Karpas-422 (cell line): Measurements from ENCODE around the gene CLEC6A. TPM values are rescaled to one million over a fixed set of nuclear protein-coding genes. Genes with fewer than 3 reads are reported as not detected.
"Not testable (repeated sequence)": the region's sequence is repeated elsewhere in the genome, so short reads cannot be mapped to it uniquely, and the experiment has no call there.

Experiments used
- DNase-seq: peaks from one replicate; pipeline ENCODE4 v3.0.0-alpha.2; 2015
- H2AFZ ChIP-seq: fragments of 200-600 bp; sonication (generic); 2 replicates; pipeline ENCODE4 v1.6.1; 2014; ENCODE audit warnings: antibody characterized with exemption, low read length, mixed read lengths
- H3K27ac ChIP-seq: fragments of 200-600 bp; sonication (generic); 2 replicates; pipeline ENCODE4 v1.5.1; 2014; ENCODE audit warnings: mild to moderate bottlenecking, low read length, moderate library complexity
- H3K27me3 ChIP-seq: fragments of 200-600 bp; sonication (generic); 2 replicates; pipeline ENCODE4 v1.6.1; 2014; ENCODE audit warnings: low read length, mixed read lengths
- H3K36me3 ChIP-seq: fragments of 200-600 bp; sonication (generic); 2 replicates; pipeline ENCODE4 v1.6.1; 2014; ENCODE audit warnings: low read length, mixed read lengths; ENCODE audit not compliant: insufficient read depth
- H3K4me1 ChIP-seq: fragments of 200-600 bp; sonication (generic); 2 replicates; pipeline ENCODE4 v1.6.1; 2014; ENCODE audit warnings: mild to moderate bottlenecking, low read length, mixed read lengths
- H3K4me2 ChIP-seq: fragments of 200-600 bp; sonication (generic); 2 replicates; pipeline ENCODE4 v1.6.1; 2014; ENCODE audit warnings: low read length, low read depth, mild to moderate bottlenecking; ENCODE audit not compliant: poor library complexity, severe bottlenecking
- H3K4me3 ChIP-seq: fragments of 200-600 bp; sonication (generic); 2 replicates; pipeline ENCODE4 v1.5.1; 2014; ENCODE audit warnings: mild to moderate bottlenecking, antibody characterized with exemption, low read length, mixed read lengths
- H3K79me2 ChIP-seq: fragments of 200-600 bp; sonication (generic); 2 replicates; pipeline ENCODE4 v1.6.1; 2014; ENCODE audit warnings: mild to moderate bottlenecking, low read length, mixed read lengths
- H3K9ac ChIP-seq: fragments of 200-600 bp; sonication (generic); 2 replicates; pipeline ENCODE4 v1.6.0; 2014; ENCODE audit warnings: low read length
- H3K9me2 ChIP-seq: fragments of 200-600 bp; sonication (generic), shearing (Covaris generic); replicated peaks from 2 replicates; pipeline ENCODE4 v1.6.0; 2014; ENCODE audit warnings: mild to moderate bottlenecking, low read length, moderate library complexity; ENCODE audit not compliant: insufficient read depth
- H3K9me3 ChIP-seq: fragments of 300-700, 200-600 bp; sonication (generic); 2 replicates; pipeline ENCODE4 v1.6.1; 2014; ENCODE audit warnings: low read length, mixed read lengths
- H4K20me1 ChIP-seq: fragments of 200-600 bp; sonication (generic); 2 replicates; pipeline ENCODE4 v1.6.1; 2014; ENCODE audit warnings: mild to moderate bottlenecking, antibody characterized with exemption, low read length, low read depth; ENCODE audit not compliant: insufficient read depth
- total RNA-seq: library from RNA; depleted of rRNA; stranded (reverse); fragments of >200 nt; shearing (Covaris generic); gene quantifications from 2 replicates; pipeline ENCODE4 v1.2.3, GENCODE V29; 2014; ENCODE audit warnings: low replicate concordance

CLEC6A gene
- total RNA-seq, 1 experiment from 2014 or later: not detected

DNA sequence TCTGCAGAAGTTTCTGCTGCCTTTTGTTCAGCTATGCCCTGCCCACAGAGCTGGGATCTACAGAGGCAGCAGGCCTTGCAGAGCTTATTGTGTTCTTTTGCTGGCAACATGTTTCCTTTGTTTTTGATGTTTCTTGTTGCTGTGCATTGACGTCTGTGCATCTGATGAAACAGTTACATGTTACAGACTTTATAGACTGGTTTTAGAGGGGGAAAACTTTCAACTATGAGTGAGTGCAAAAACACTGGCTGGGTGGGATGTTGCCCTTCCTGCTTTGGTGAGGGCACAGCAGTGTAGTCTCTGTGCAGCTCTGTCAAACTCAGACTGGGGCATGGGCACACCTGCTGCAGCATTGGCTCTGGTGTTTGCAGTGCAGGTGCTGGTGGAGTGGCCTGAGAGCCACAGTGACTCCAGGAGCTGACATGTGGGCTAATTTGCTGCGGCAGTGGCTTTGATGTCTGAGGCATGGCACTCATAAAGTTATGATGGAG lies 26.9 kb downstream of the CLEC6A start:
- no peak overlapping the region for H2AFZ ChIP-seq
- H3K4me3 ChIP-seq: no peak overlapping the region
- H3K36me3 ChIP-seq: no peaks in the 10 kb centered on the region
- H3K9me2 ChIP-seq: no peaks in the 10 kb centered on the region
- H4K20me1 ChIP-seq: no peaks in the 10 kb centered on the region
- no peaks in the 10 kb centered on the region for H3K9me3 ChIP-seq
- H3K4me1 ChIP-seq: no peaks in the 10 kb centered on the region
- no peak overlapping the region for H3K9ac ChIP-seq
- no peaks in the 10 kb centered on the region for H3K27me3 ChIP-seq
- no peak overlapping the region for H3K4me2 ChIP-seq
- H3K79me2 ChIP-seq: no peaks in the 10 kb centered on the region
- no peak for DNase-seq
- H3K27ac ChIP-seq: no peak overlapping the region

DNA sequence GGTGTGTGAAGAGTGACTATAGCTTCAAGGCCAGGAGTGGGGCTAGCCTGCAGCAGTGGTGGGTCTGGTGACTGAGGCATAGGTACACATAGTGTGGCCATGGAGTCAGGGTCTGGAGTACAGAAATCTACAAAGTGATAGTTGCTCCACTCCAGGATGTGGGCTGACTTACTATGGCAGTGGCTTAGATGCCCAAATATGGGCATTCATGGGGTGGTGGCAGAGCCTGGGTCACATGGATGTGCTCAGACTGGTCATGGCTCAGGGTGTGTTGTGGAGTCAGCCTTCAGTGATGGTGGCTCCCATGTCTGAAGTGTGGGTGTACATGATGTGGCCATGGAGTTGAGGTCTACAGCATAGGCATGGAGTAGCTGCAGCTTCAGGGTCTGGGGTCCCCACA lies 27.3 kb downstream of the CLEC6A start:
- Histone ChIP-seq H4K20me1 (no peaks in the 10 kb centered on the region), H3K27ac (no peak overlapping the region)

DNA sequence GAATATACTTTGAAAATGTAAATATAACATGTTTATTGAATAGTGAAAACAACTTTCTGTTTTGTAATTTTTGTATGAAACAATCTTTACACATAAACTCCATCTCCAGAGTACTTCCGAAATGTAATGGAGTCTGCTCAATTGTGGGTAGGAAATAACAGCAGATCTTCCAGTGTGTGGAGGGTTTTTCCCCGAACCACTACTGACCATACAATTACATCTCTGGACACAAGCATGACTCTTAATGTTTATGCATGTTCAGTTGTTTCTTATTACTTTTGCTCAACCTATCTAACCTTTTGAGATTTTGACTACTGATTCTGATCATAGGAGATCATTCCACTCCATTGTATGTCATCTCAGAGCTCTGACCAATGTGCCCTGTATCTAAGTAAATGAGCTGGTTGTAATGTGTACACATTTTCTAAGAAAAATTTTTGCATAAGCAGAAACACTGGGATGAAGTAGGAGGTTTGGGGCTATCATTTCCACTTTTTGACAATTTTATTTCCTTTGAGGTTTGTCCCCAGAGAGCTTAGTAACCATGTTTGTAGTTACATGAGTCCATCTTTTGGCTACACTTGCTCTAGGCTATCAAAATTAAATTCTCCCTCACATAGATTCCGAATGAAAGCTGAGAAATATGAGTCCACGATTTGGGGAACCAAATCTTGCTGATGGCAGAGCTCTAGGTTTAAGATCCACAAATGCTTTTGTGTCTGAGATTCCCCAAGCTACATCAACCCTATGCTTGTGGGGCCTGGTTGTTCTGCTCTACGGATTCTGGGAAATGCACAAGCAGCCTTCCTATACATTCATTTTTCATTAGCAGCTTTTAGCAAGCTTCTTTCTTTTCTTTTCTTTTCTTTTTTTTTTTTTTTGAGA lies 36.1 kb downstream of the CLEC6A start:
- H3K27ac ChIP-seq: no peak overlapping the region
- H3K4me1 ChIP-seq: peaks cover 3% of the 10 kb centered on the region; the same call in 1 of the 2 replicates
- no peaks in the 10 kb centered on the region for H3K27me3 ChIP-seq
- no peak overlapping the region for H3K4me3 ChIP-seq
- no peaks in the 10 kb centered on the region for H3K79me2 ChIP-seq
- H3K9ac ChIP-seq: no peak overlapping the region
- no peak for DNase-seq
- no peak overlapping the region for H2AFZ ChIP-seq
- H3K9me2 ChIP-seq: no peaks in the 10 kb centered on the region
- no peaks in the 10 kb centered on the region for H3K36me3 ChIP-seq
- no peaks in the 10 kb centered on the region for H4K20me1 ChIP-seq
- no peaks in the 10 kb centered on the region for H3K9me3 ChIP-seq
- no peak overlapping the region for H3K4me2 ChIP-seq

More for the DNA sequence above, 27.3 kb downstream of the CLEC6A start:
- Histone ChIP-seq H3K4me1 (no peaks in the 10 kb centered on the region), H3K9me3 (no peaks in the 10 kb centered on the region), H2AFZ (no peak overlapping the region), H3K79me2 (no peaks in the 10 kb centered on the region), H3K4me2 (no peak overlapping the region), H3K36me3 (no peaks in the 10 kb centered on the region), H3K9me2 (no peaks in the 10 kb centered on the region), H3K27me3 (no peaks in the 10 kb centered on the region), H3K9ac (no peak overlapping the region), H3K4me3 (no peak overlapping the region)
- no peak for DNase-seq

DNA sequence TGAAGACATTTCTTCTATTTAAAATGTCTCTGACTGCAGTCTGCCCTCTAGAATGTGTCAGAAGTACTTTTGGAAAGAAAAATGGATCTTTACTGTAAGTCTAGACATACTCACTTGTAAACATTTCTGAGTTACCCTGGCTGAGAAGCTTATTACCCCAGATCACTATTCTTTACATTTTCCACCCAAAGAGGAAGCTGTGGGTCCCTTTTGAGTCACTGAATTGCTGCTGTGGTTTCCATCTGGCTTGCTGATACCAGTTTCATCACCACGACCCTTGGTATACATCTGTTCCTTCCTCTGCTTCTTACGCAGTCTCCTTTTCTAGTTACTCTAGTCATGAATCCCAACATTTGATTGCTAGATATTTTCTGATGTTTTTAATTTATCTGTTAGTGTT lies 37.3 kb downstream of the CLEC6A start:
- Histone ChIP-seq H3K27ac (no peak overlapping the region), H3K4me3 (no peak overlapping the region)

DNA sequence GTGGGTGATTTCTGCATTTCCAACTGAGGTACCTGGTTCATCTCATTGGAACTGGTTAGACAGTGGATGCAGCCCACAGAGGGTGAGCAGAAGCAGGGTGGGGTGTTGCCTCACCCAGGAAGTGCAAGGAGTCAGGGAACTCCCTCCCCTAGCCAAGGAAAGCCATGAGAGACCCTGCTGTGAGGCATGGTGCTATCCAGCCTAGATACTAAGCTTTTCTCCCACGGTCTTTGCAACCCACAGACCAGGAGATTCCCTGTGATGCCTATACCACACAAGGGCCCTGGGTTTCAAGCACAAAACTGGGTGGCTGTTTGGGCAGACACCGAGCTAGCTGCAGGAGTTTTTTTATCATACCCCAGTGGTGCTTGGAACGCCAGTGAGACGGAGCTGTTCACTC lies 39.9 kb downstream of the CLEC6A start:
- H3K4me2 ChIP-seq, H3K9me3 ChIP-seq, H3K4me1 ChIP-seq, H3K9ac ChIP-seq, H3K27me3 ChIP-seq, H4K20me1 ChIP-seq, H2AFZ ChIP-seq, H3K79me2 ChIP-seq, H3K36me3 ChIP-seq, DNase-seq, H3K27ac ChIP-seq, H3K9me2 ChIP-seq, H3K4me3 ChIP-seq: not testable (repeated sequence)

More for the DNA sequence above, 37.3 kb downstream of the CLEC6A start:
- H3K4me2 ChIP-seq: no peak overlapping the region
- peak; percentile 44 for DNase-seq
- H3K9me2 ChIP-seq: no peaks in the 10 kb centered on the region
- no peaks in the 10 kb centered on the region for H3K36me3 ChIP-seq
- H3K79me2 ChIP-seq: no peaks in the 10 kb centered on the region
- H3K4me1 ChIP-seq: peaks cover 3% of the 10 kb centered on the region; the same call in 1 of the 2 replicates
- H4K20me1 ChIP-seq: no peaks in the 10 kb centered on the region
- H3K9me3 ChIP-seq: no peaks in the 10 kb centered on the region
- no peak overlapping the region for H2AFZ ChIP-seq
- no peaks in the 10 kb centered on the region for H3K27me3 ChIP-seq
- H3K9ac ChIP-seq: no peak overlapping the region

DNA sequence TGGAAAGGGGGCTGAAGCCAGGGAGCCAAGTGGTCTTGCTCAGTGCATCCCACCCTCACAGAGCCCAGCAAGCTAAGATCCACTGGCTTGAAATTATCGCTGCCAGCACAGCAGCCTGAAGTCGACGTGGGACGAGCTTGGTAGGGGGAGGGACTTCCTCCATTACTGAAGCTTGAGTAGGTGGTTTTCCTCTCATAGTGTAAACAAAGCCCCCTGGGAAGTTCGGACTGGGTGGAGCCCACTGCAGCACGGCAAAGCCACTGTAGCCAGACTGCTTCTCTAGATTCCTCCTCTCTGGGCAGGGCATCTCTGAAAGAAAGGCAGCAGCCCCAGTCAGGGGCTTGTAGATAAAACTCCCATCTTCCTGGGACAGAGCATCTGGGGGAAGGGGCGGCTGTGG lies 40.3 kb downstream of the CLEC6A start:
- not testable (repeated sequence) for DNase-seq, H3K4me2 ChIP-seq, H3K9me3 ChIP-seq, H3K9ac ChIP-seq, H3K4me3 ChIP-seq, H3K27ac ChIP-seq, H3K36me3 ChIP-seq, H3K4me1 ChIP-seq, H2AFZ ChIP-seq, H3K9me2 ChIP-seq, H3K79me2 ChIP-seq, H4K20me1 ChIP-seq, H3K27me3 ChIP-seq

DNA sequence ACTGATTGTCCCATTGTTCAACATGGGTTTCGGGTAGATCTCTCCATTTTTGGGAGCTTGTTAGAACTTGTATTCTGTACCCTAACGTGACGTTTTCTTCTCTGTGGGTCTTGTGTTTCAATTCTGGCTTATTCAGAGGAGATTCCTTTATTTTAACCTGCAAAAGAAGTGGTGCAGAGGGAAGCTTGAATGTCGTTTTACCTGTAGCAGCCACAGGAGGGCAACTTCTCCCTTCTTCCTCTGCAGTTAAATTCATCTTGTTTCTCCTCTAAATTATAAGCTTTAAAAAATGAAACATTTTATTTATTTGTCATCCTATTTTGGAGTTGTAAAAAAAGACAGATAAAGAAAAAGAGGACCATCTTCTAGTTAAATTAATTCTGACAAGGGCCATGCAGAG lies 43.9 kb downstream of the CLEC6A start:
- H3K79me2 ChIP-seq: no peaks in the 10 kb centered on the region
- no peaks in the 10 kb centered on the region for H3K36me3 ChIP-seq
- H3K4me1 ChIP-seq: peaks cover 9% of the 10 kb centered on the region
- no peaks in the 10 kb centered on the region for H3K9me2 ChIP-seq
- H3K9me3 ChIP-seq: no peaks in the 10 kb centered on the region
- no peak overlapping the region for H3K4me2 ChIP-seq
- H3K4me3 ChIP-seq: no peak overlapping the region
- no peak overlapping the region for H3K27ac ChIP-seq
- H3K9ac ChIP-seq: no peak overlapping the region
- H4K20me1 ChIP-seq: no peaks in the 10 kb centered on the region
- DNase-seq: peak; percentile 46
- H2AFZ ChIP-seq: no peak overlapping the region
- no peaks in the 10 kb centered on the region for H3K27me3 ChIP-seq

DNA sequence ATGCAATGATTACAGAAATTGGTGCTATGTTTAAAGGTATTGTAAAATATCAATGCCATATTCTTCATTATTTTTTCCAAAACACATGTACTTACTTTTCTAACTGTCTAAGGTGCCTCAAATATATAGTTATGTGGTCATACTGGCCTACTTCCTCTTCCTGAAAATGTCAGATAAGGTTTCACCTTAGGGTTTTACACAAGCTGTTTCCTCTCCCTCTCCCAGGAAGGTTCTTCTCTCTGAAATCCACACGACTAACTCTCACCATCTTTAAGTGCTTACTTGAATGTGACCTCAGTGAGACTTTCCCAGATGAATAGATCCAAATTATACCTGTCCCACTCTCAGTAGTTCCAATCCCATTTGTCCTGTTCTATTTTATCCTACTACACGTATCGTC lies 46.0 kb downstream of the CLEC6A start:
- peak overlapping the region; percentile 42; the same call in 1 of the 2 replicates for H2AFZ ChIP-seq
- H4K20me1 ChIP-seq: no peaks in the 10 kb centered on the region
- no peaks in the 10 kb centered on the region for H3K36me3 ChIP-seq
- H3K4me3 ChIP-seq: no peak overlapping the region
- H3K9me3 ChIP-seq: no peaks in the 10 kb centered on the region
- H3K4me1 ChIP-seq: peaks cover 9% of the 10 kb centered on the region
- DNase-seq: peak; percentile 56
- H3K9me2 ChIP-seq: no peaks in the 10 kb centered on the region
- H3K27ac ChIP-seq: no peak overlapping the region
- H3K79me2 ChIP-seq: no peaks in the 10 kb centered on the region
- H3K4me2 ChIP-seq: no peak overlapping the region
- H3K9ac ChIP-seq: no peak overlapping the region
- no peaks in the 10 kb centered on the region for H3K27me3 ChIP-seq
